Measurements from ENCODE around the gene CCNI2. TPM values are rescaled to one million over a fixed set of nuclear protein-coding genes. Genes with fewer than 3 reads are reported as not detected.

CCNI2 gene
- total RNA-seq, 1 donor from 2014 or later = 1.4 TPM

GRCh38 chr5:132780577-132780976 is 33.4 kb downstream of the CCNI2 start:
- Mint-ChIP-seq H3K36me3 (no peaks in the 10 kb centered on the region), H3K27ac (no peak overlapping the region), H3K4me1 (ENCODE audit: unreplicated experiment) (peaks cover 7% of the 10 kb centered on the region), H3K27me3 (peaks cover 33% of the 10 kb centered on the region), H3K4me3 (no peak overlapping the region), H3K9me3 (no peaks in the 10 kb centered on the region)
- no peak for DNase-seq (ENCODE audit: extremely low spot score, unreplicated experiment)
- TF ChIP-seq, protein P1, sequence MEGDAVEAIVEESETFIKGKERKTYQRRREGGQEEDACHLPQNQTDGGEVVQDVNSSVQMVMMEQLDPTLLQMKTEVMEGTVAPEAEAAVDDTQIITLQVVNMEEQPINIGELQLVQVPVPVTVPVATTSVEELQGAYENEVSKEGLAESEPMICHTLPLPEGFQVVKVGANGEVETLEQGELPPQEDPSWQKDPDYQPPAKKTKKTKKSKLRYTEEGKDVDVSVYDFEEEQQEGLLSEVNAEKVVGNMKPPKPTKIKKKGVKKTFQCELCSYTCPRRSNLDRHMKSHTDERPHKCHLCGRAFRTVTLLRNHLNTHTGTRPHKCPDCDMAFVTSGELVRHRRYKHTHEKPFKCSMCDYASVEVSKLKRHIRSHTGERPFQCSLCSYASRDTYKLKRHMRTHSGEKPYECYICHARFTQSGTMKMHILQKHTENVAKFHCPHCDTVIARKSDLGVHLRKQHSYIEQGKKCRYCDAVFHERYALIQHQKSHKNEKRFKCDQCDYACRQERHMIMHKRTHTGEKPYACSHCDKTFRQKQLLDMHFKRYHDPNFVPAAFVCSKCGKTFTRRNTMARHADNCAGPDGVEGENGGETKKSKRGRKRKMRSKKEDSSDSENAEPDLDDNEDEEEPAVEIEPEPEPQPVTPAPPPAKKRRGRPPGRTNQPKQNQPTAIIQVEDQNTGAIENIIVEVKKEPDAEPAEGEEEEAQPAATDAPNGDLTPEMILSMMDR (conservative IDR thresholded peaks at IDR 0.05) = no peak

DNA sequence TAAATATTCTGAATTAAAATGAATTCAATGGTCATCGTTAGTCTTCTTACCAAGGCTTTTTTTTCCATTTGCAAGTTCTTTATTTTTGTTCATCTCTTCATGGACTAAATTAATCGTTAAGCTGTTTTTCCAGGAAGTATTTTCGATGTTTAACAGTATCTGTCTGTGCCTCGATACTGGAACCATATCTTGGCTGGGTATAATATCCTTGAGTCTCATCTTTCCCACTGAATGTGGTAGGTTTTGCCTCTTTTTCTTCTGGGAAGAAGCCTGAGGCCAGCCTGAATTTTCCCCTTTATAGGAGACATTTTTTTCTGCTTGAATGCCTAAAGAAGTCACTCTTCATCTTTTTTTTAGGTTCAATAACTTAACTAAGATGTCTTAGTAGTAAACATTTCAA is 33.8 kb downstream of the CCNI2 start:
- no peak overlapping the region for H3K27ac Mint-ChIP-seq
- no peaks in the 10 kb centered on the region for H3K9me3 Mint-ChIP-seq
- H3K36me3 Mint-ChIP-seq = no peaks in the 10 kb centered on the region
- peaks cover 33% of the 10 kb centered on the region for H3K27me3 Mint-ChIP-seq
- H3K4me1 Mint-ChIP-seq (ENCODE audit: unreplicated experiment) = peaks cover 2% of the 10 kb centered on the region
- TF ChIP-seq, protein P1 (conservative IDR thresholded peaks at IDR 0.05) = no peak
- DNase-seq (ENCODE audit: extremely low spot score, unreplicated experiment) = no peak
- H3K4me3 Mint-ChIP-seq = no peak overlapping the region

GRCh38 chr5:132782101-132782500 is 34.9 kb downstream of the CCNI2 start:
- H3K27ac Mint-ChIP-seq = no peak overlapping the region
- H3K36me3 Mint-ChIP-seq = no peaks in the 10 kb centered on the region
- no peak for DNase-seq (ENCODE audit: extremely low spot score, unreplicated experiment)
- H3K27me3 Mint-ChIP-seq = peaks cover 33% of the 10 kb centered on the region
- no peak overlapping the region for H3K4me3 Mint-ChIP-seq
- no peaks in the 10 kb centered on the region for H3K4me1 Mint-ChIP-seq (ENCODE audit: unreplicated experiment)
- no peaks in the 10 kb centered on the region for H3K9me3 Mint-ChIP-seq
- TF ChIP-seq, protein P1 (conservative IDR thresholded peaks at IDR 0.05) = no peak

DNA sequence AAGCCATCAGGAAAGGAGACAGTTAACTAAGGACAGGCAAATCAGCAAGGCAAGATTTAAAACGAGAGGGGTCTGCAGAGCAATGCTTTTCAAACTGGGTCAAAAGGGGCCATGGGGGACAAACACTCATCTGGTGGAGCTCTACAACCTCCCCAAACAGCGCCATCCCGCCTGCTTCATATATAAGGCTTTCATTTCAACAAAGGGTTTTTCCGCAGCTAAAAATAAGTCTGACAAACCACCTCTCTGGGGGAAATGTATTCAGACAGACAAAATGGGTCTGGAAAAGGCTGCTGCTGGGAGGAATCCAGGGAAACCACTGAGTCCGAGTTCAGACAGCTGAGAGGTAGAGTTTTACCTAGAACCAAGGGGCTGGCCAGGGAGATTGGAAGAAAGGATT is 38.1 kb downstream of the CCNI2 start:
- Mint-ChIP-seq H3K9me3 (no peaks in the 10 kb centered on the region), H3K36me3 (no peaks in the 10 kb centered on the region), H3K4me1 (ENCODE audit: unreplicated experiment) (peaks cover 5% of the 10 kb centered on the region), H3K27me3 (peaks cover 13% of the 10 kb centered on the region), H3K27ac (no peak overlapping the region), H3K4me3 (no peak overlapping the region)
- no peak for DNase-seq (ENCODE audit: extremely low spot score, unreplicated experiment)
- TF ChIP-seq, protein P1 (conservative IDR thresholded peaks at IDR 0.05) = no peak

GRCh38 chr5:132785864-132786263 is 38.6 kb downstream of the CCNI2 start:
- H3K4me3 Mint-ChIP-seq = no peak overlapping the region
- H3K4me1 Mint-ChIP-seq (ENCODE audit: unreplicated experiment) = peaks cover 8% of the 10 kb centered on the region
- no peak for DNase-seq (ENCODE audit: extremely low spot score, unreplicated experiment)
- no peak overlapping the region for H3K27ac Mint-ChIP-seq
- H3K36me3 Mint-ChIP-seq = no peaks in the 10 kb centered on the region
- TF ChIP-seq, protein P1 (conservative IDR thresholded peaks at IDR 0.05) = no peak
- H3K27me3 Mint-ChIP-seq = peaks cover 15% of the 10 kb centered on the region
- H3K9me3 Mint-ChIP-seq = no peaks in the 10 kb centered on the region

DNA sequence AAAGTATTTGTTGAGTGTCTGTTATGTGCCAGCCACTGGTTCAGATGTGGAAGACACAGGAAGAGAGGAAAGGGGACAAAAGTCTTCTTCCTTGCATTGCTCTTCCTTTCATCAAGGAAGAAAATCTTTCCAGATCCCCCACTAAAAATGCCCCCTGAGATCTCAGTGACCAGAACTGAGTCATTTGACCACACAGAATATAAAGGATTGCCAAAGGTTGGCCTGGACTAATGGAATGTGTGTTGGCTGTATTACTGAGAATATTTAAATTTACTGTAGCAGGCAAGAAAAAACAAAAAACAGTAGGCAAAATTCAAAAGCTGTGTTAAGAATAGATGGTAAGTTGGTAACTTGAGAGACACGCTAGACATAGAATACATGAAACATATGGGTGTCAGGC is 39.9 kb downstream of the CCNI2 start:
- TF ChIP-seq, protein P1 (conservative IDR thresholded peaks at IDR 0.05) = no peak
- DNase-seq (ENCODE audit: extremely low spot score, unreplicated experiment) = no peak
- no peaks in the 10 kb centered on the region for H3K36me3 Mint-ChIP-seq

More for the DNA sequence above, 39.9 kb downstream of the CCNI2 start:
- H3K9me3 Mint-ChIP-seq = no peaks in the 10 kb centered on the region
- peaks cover 8% of the 10 kb centered on the region for H3K4me1 Mint-ChIP-seq (ENCODE audit: unreplicated experiment)
- no peak overlapping the region for H3K4me3 Mint-ChIP-seq
- H3K27me3 Mint-ChIP-seq = peaks cover 4% of the 10 kb centered on the region
- H3K27ac Mint-ChIP-seq = no peak overlapping the region
